ENCODE results near the gene TST. TPM values are rescaled to one million over a fixed set of nuclear protein-coding genes. Genes with fewer than 3 reads are reported as not detected.

Gene TST
- total and polyA plus RNA-seq, 2 of the 8 experiments (the other 6 are each of a cell fraction or from before 2014, with no cell fraction given): 22.6 to 61.6 TPM

DNA sequence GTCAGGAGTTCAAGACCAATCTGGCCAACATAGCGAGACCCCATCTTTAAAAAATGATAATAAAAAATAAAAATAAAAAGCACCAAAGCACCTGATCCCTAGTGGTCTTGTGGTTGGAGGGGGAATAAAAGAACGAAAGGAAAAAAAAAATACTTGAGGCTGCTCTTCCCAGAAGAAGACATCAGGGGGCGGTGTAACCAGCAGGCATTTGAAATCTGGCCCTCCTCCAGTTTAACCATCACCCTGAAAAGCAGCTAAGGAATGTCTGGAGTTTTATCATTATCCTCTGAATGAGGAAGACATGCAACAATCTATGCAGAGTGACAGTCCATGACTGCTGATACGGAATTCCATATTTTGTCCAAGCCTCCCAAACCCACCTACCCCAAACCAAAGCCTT, 26.7 kb upstream of the TST start (continued):
- TF ChIP-seq CTCF (IDR thresholded peaks at IDR 0.05; ENCODE audit: control extremely low read depth in 1 of 3, insufficient read depth in 1 of 3, low read depth in 1 of 3, low read length in 3 of 3): peak; percentile 27 to 82 (median 65)
- TF ChIP-seq HDAC2 (IDR thresholded peaks at IDR 0.05; ENCODE audit: borderline replicate concordance in 1 of 2, low read depth in 2 of 2, low read length in 2 of 2): no peak

All from H1 (cell line).